SK-N-SH (cell line): ENCODE data around the gene PMP22.

Experiments used
- CHD2 ChIP-seq: fragments of 150-350 bp; IDR thresholded peaks from 2 replicates; pipeline ENCODE4 v1.6.1; 2018; ENCODE audit warnings: low read length; ENCODE audit not compliant: partially characterized antibody
- ELF1 ChIP-seq: IDR thresholded peaks from 2 replicates; pipeline ENCODE4 v1.4.0; 2012
- EP300 ChIP-seq, 2 experiments: IDR thresholded peaks; 2 replicates each; pipeline versions ENCODE4 v1.4.0 to v1.6.1; 2012; ENCODE audit warnings: borderline replicate concordance in 1 of 2, low read depth in 1 of 2, low read length in 1 of 2
- RAD21 ChIP-seq: IDR thresholded peaks from 2 replicates; pipeline ENCODE4 v1.6.1; 2012; ENCODE audit warnings: mild to moderate bottlenecking, low read length
- SMC3 ChIP-seq: IDR thresholded peaks from 2 replicates; pipeline ENCODE4 v1.6.1; 2012; ENCODE audit warnings: low read depth, low read length, improper control_type of control experiment
- TF ChIP-seq, protein P1 (sequence below): fragments of 200-600 bp; sonication (generic); IDR thresholded peaks from 2 replicates; pipeline ENCODE4 v1.6.1; 2017; ENCODE audit warnings: antibody characterized with exemption, mild to moderate bottlenecking, moderate library complexity

DNA sequence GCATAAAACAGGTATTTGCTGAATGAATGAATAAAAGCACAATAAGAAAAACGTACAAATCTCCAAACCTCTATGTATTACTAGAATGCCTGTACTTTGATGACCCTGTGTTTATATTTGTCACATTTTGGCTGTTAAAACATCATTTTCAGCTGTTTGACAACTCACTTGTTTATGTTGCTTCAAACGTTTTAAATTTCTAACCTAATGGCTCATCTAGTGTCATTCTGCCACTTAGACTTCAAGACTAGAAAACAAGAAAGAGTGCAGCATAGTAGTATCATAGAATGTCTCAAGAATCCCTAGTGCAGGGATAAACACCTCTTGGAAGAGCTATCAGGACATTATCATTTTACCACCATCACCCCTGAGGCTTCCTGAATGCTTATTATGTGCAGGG, 19.4 kb upstream of the PMP22 start:
- TF ChIP-seq, protein P1, sequence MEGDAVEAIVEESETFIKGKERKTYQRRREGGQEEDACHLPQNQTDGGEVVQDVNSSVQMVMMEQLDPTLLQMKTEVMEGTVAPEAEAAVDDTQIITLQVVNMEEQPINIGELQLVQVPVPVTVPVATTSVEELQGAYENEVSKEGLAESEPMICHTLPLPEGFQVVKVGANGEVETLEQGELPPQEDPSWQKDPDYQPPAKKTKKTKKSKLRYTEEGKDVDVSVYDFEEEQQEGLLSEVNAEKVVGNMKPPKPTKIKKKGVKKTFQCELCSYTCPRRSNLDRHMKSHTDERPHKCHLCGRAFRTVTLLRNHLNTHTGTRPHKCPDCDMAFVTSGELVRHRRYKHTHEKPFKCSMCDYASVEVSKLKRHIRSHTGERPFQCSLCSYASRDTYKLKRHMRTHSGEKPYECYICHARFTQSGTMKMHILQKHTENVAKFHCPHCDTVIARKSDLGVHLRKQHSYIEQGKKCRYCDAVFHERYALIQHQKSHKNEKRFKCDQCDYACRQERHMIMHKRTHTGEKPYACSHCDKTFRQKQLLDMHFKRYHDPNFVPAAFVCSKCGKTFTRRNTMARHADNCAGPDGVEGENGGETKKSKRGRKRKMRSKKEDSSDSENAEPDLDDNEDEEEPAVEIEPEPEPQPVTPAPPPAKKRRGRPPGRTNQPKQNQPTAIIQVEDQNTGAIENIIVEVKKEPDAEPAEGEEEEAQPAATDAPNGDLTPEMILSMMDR, result no peak
- TF ChIP-seq ELF1 (no peak), EP300 (IDR thresholded peaks at IDR 0.05; ENCODE audit: borderline replicate concordance in 1 of 2, low read depth in 1 of 2, low read length in 1 of 2) (no peak), CHD2 (no peak), RAD21 (no peak), SMC3 (no peak)
